ENCODE measurements around the gene EFCAB11. TPM values are rescaled to one million over a fixed set of nuclear protein-coding genes. Genes with fewer than 3 reads are reported as not detected.
A peak's percentile ranks its signal among the peaks of the same experiment; 100 is the strongest.

Gene EFCAB11
- total and polyA plus RNA-seq, 2 of the 8 experiments (the other 6 are each of a cell fraction or from before 2014, with no cell fraction given), result 6.8 to 12.8 TPM

DNA sequence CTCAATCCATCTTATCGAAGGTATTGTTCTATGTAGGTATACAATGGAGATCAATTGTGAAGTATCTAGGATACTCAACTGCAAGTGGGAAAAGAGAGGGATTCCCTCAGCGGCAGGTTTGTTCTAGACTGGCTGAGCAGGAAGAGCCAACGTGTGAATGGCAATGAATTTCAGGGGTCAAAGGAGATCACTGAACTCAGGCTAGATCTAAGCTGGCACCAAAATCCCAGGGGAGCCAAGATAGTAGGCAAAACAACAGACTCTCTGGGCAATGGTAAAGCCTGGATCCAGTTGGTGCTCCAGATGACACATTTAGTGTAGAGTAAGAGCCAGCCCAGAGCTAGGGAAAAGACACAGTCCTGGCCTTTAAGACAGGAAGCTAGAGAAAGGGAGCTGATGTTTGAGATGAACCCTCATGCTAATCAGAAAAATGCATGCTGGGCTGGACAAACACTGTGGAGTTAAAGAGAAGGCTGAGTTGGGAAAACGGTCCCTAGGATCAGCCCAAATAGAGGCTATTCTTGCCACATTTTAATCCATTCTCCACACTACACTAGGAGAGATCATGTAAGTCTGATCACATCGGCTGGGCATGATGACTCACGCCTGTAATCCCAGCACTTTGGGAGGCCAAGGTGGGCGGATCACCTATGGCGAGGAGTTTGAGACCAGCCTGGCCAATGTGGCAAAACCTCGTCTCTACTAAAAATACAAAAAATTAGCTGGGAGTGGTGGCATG lies 45.6 kb downstream of the EFCAB11 start:
- Histone ChIP-seq H2AFZ (ENCODE audit: low read length) (no peak overlapping the region), H4K8ac (ENCODE audit: extremely low read depth, insufficient read depth, low read length) (no peak overlapping the region), H3K27ac (ENCODE audit: low read depth, low read length) (no peak overlapping the region), H3K23me2 (ENCODE audit: low read depth, low read length) (no peaks in the 10 kb centered on the region; the same call in 1 of the 2 replicates), H4K5ac (ENCODE audit: insufficient read length, low read depth, low read length) (no peak overlapping the region), H3K79me1 (ENCODE audit: low read depth, low read length) (no peaks in the 10 kb centered on the region), H3K4me1 (replicated peaks in 1 of 4; ENCODE audit: control insufficient read depth in 3 of 4, insufficient read depth in 4 of 4, low read length in 3 of 4) (peaks cover 6 to 12% (median 8%) of the 10 kb centered on the region in 4 experiments; a peak in 6 of 7 replicates), H3K36me3 (ENCODE audit: control insufficient read depth in 2 of 4, insufficient read depth in 4 of 4, low read length in 3 of 4) (no peaks in the 10 kb centered on the region), H3K18ac (ENCODE audit: extremely low read depth, low read length) (no peak overlapping the region), H3K27me3 (replicated peaks in 1 of 4; ENCODE audit: control insufficient read depth in 3 of 4, extremely low read depth in 1 of 4, insufficient read depth in 3 of 4, low read length in 3 of 4) (no peaks in the 10 kb centered on the region; a peak in 1 of 7 replicates), H4K91ac (replicated peaks; ENCODE audit: insufficient read length, low read length) (no peak overlapping the region), H3K4me3 (ENCODE audit: extremely low read depth in 1 of 4, insufficient read depth in 2 of 4, low read depth in 3 of 4, low read length in 4 of 4) (no peak overlapping the region), H3K4ac (replicated peaks; ENCODE audit: insufficient read length, low read depth, low read length) (peak overlapping the region; percentile 44), H3K4me2 (ENCODE audit: insufficient read depth in 1 of 2, low read depth in 2 of 2, low read length in 2 of 2) (no peak overlapping the region), H3K23ac (ENCODE audit: insufficient read length) (no peak overlapping the region), H3K14ac (ENCODE audit: insufficient read length) (no peak overlapping the region), H4K20me1 (replicated peaks in 1 of 2; ENCODE audit: control insufficient read depth in 1 of 2, insufficient read depth in 2 of 2, low read length in 2 of 2) (no peaks in the 10 kb centered on the region), H2BK5ac (ENCODE audit: low read depth, low read length) (no peak overlapping the region), H2BK120ac (replicated peaks; ENCODE audit: low read depth, low read length) (no peak overlapping the region), H2BK20ac (ENCODE audit: low read length) (peak overlapping the region; percentile 51; the same call in 1 of the 2 replicates), H2BK15ac (ENCODE audit: low read length) (no peak overlapping the region; the same call in 1 of the 2 replicates), H3K56ac (replicated peaks; ENCODE audit: insufficient read length, low read depth, low read length) (no peak overlapping the region), H3K79me2 (ENCODE audit: control insufficient read depth in 1 of 2, insufficient read depth in 2 of 2, low read length in 2 of 2) (no peaks in the 10 kb centered on the region), H3K9ac (replicated peaks in 1 of 4; ENCODE audit: extremely low read depth in 1 of 4, low read depth in 3 of 4, low read length in 3 of 4) (no peak overlapping the region), H2BK12ac (ENCODE audit: low read depth, low read length) (no peak overlapping the region), H2AK5ac (ENCODE audit: low read depth, low read length) (no peak overlapping the region), H3K9me3 (ENCODE audit: insufficient read depth in 2 of 2, low read depth in 1 of 2, low read length in 1 of 2) (no peaks in the 10 kb centered on the region)
- ChIA-PET POLR2A (ENCODE audit: partially characterized antibody) (interaction anchor here (0.6 kb wide), 1 partner anchor 506 kb away, joined by 3 read pairs; no protein-coding TSS in a partner anchor), CTCF (ENCODE audit: partially characterized antibody) (interaction anchor here (0.6 to 2.1 kb wide), 4 partner anchors 8 to 338 kb away, joined by 3 to 5 read pairs (median 3); no protein-coding TSS in a partner anchor)
- DNase-seq (ENCODE audit: low read depth in 1 of 2, low spot score in 2 of 2), result no peak
- no peak for FAIRE-seq
- WGBS, 2 experiments (ENCODE audit: extremely low coverage in 1 of 2, insufficient coverage in 1 of 2, insufficient read length in 1 of 2, insufficient replicate concordance in 2 of 2, low coverage in 1 of 2, low lambda C conversion rate in 2 of 2, missing lambda C conversion rate in 1 of 2), result 88% methylated on average over 9 of the region's 9 CpGs; no CpG with 5 or more reads in 1 of the 2 experiments
- TF ChIP-seq HDAC6 (IDR thresholded peaks at IDR 0.05; ENCODE audit: low read depth, low read length) (no peak), POLR2AphosphoS5 (IDR thresholded peaks at IDR 0.05; ENCODE audit: low read depth, low read length) (no peak), EZH2 (IDR thresholded peaks at IDR 0.05; ENCODE audit: low read depth, low read length, severe bottlenecking) (no peak), SAP30 (IDR thresholded peaks at IDR 0.05; ENCODE audit: insufficient read depth, insufficient replicate concordance, low read length) (no peak), SP1 (IDR thresholded peaks at IDR 0.05; ENCODE audit: low read depth, low read length) (no peak), SP2 (IDR thresholded peaks at IDR 0.05; ENCODE audit: low read length) (no peak), KDM4A (IDR thresholded peaks at IDR 0.05; ENCODE audit: low read depth, low read length, severe bottlenecking) (no peak), BRCA1 (IDR thresholded peaks at IDR 0.05; ENCODE audit: low read depth, low read length) (no peak), CHD2 (IDR thresholded peaks at IDR 0.05; ENCODE audit: low read length) (no peak), RXRA (IDR thresholded peaks at IDR 0.05; ENCODE audit: insufficient read depth, low read depth, low read length) (no peak), CBX5 (IDR thresholded peaks at IDR 0.05; ENCODE audit: low read depth, low read length) (no peak)
